Activated T-helper 2 cell treated with anti-CD3 and anti-CD28 coated beads, Interferon-gamma antibody, Interleukin-2, Interleukin-4, amounts not matched to agents 10 μg/mL and 5 μg/mL and 100 μg/mL, durations not matched to agents 14 hours and 24 hours and 36 hours (primary cell): ENCODE results near the gene RBBP8NL. TPM values are rescaled to one million over a fixed set of nuclear protein-coding genes. Genes with fewer than 3 reads are reported as not detected.
"Not testable (repeated sequence)": the region's sequence is repeated elsewhere in the genome, so short reads cannot be mapped to it uniquely, and the experiment has no call there.

Experiments
- DNase-seq: peaks from one replicate; pipeline ENCODE4 v3.0.0; 2021; ENCODE audit warnings: low spot score
- H3K27ac Mint-ChIP-seq: one replicate; pipeline ENCODE4 v1.8.0; 2021; ENCODE audit warnings: mixed read lengths
- H3K27me3 Mint-ChIP-seq: one replicate; pipeline ENCODE4 v1.8.0; 2021; ENCODE audit warnings: low read depth, mixed read lengths
- H3K36me3 Mint-ChIP-seq: one replicate; pipeline ENCODE4 v1.8.0; 2021; ENCODE audit warnings: low read depth, mixed read lengths
- H3K4me1 Mint-ChIP-seq: one replicate; pipeline ENCODE4 v1.8.0; 2021; ENCODE audit warnings: low read depth, mixed read lengths
- H3K4me3 Mint-ChIP-seq: one replicate; pipeline ENCODE4 v1.8.0; 2021; ENCODE audit warnings: low read depth, mild to moderate bottlenecking, moderate library complexity, mixed read lengths
- H3K9me3 Mint-ChIP-seq: one replicate; pipeline ENCODE4 v1.8.0; 2021; ENCODE audit warnings: mixed read lengths
- intact Hi-C: fragments of 100-400 bp; cut with micrococcal nuclease; formaldehyde crosslinking; loops from one replicate; pipeline ENCODE4 v1.15.1; 2023
- total RNA-seq: library from RNA; stranded (reverse); gene quantifications from 2 replicates; pipeline ENCODE4 v1.2.3, GENCODE V29; 2022

The RBBP8NL gene
- total RNA-seq, 1 donor from 2014 or later = not detected

- Mint-ChIP-seq H3K9me3 (no peaks in the 10 kb centered on the region), H3K27me3 (peaks cover 1% of the 10 kb centered on the region), H3K4me1 (no peaks in the 10 kb centered on the region), H3K36me3 (no peaks in the 10 kb centered on the region), H3K27ac (no peak overlapping the region), H3K4me3 (no peak overlapping the region)
- no peak for DNase-seq
- intact Hi-C loops = no loop called here
Measured at GRCh38 chr20:62428396-62429295, 1.3 kb upstream of the RBBP8NL start.

- H3K4me1 Mint-ChIP-seq = no peaks in the 10 kb centered on the region
- DNase-seq = no peak
- no peaks in the 10 kb centered on the region for H3K9me3 Mint-ChIP-seq
- H3K4me3 Mint-ChIP-seq = no peak overlapping the region
- H3K27ac Mint-ChIP-seq = no peak overlapping the region
- H3K36me3 Mint-ChIP-seq = no peaks in the 10 kb centered on the region
- no peaks in the 10 kb centered on the region for H3K27me3 Mint-ChIP-seq
- intact Hi-C loops = no loop called here
Measured at GRCh38 chr20:62428002-62428372, 648 bp upstream of the RBBP8NL start.

GRCh38 chr20:62426699-62427131 lies 624 bp downstream of the RBBP8NL start:
- H3K4me1 Mint-ChIP-seq = no peaks in the 10 kb centered on the region
- no peak for DNase-seq
- intact Hi-C loops = no loop called here
- H3K27ac Mint-ChIP-seq = no peak overlapping the region
- H3K27me3 Mint-ChIP-seq = no peaks in the 10 kb centered on the region
- H3K9me3 Mint-ChIP-seq = no peaks in the 10 kb centered on the region
- H3K36me3 Mint-ChIP-seq = no peaks in the 10 kb centered on the region
- H3K4me3 Mint-ChIP-seq = no peak overlapping the region

GRCh38 chr20:62426059-62426348 lies 1.3 kb downstream of the RBBP8NL start:
- not testable (repeated sequence) for H3K27me3 Mint-ChIP-seq

GRCh38 chr20:62425281-62426058 lies 1.9 kb downstream of the RBBP8NL start:
- intact Hi-C loops = no loop called here
- H3K36me3 Mint-ChIP-seq = no peaks in the 10 kb centered on the region
- no peaks in the 10 kb centered on the region for H3K9me3 Mint-ChIP-seq
- no peak overlapping the region for H3K4me3 Mint-ChIP-seq
- no peak for DNase-seq
- H3K4me1 Mint-ChIP-seq = no peaks in the 10 kb centered on the region
- H3K27ac Mint-ChIP-seq = no peak overlapping the region
- no peaks in the 10 kb centered on the region for H3K27me3 Mint-ChIP-seq

More at GRCh38 chr20:62426059-62426348, 1.3 kb downstream of the RBBP8NL start:
- intact Hi-C loops, H3K9me3 Mint-ChIP-seq, H3K4me3 Mint-ChIP-seq, H3K36me3 Mint-ChIP-seq, H3K4me1 Mint-ChIP-seq, DNase-seq, H3K27ac Mint-ChIP-seq: not testable (repeated sequence)

- DNase-seq = no peak
- no peak overlapping the region for H3K27ac Mint-ChIP-seq
- no peaks in the 10 kb centered on the region for H3K9me3 Mint-ChIP-seq
- H3K4me3 Mint-ChIP-seq = no peak overlapping the region
- no peaks in the 10 kb centered on the region for H3K4me1 Mint-ChIP-seq
- no peaks in the 10 kb centered on the region for H3K36me3 Mint-ChIP-seq
- H3K27me3 Mint-ChIP-seq = no peaks in the 10 kb centered on the region
- intact Hi-C loops = no loop called here
Measured at GRCh38 chr20:62424249-62425107, 2.9 kb downstream of the RBBP8NL start.

- no peak for DNase-seq
- Mint-ChIP-seq H3K9me3 (no peaks in the 10 kb centered on the region), H3K27me3 (no peaks in the 10 kb centered on the region), H3K27ac (no peak overlapping the region), H3K36me3 (no peaks in the 10 kb centered on the region), H3K4me3 (no peak overlapping the region), H3K4me1 (no peaks in the 10 kb centered on the region)
- intact Hi-C loops = no loop called here
Measured at GRCh38 chr20:62423326-62423706, 4.0 kb downstream of the RBBP8NL start.

- H3K4me3 Mint-ChIP-seq = no peak overlapping the region
- intact Hi-C loops = no loop called here
- no peaks in the 10 kb centered on the region for H3K9me3 Mint-ChIP-seq
- H3K27me3 Mint-ChIP-seq = no peaks in the 10 kb centered on the region
- H3K4me1 Mint-ChIP-seq = no peaks in the 10 kb centered on the region
- no peaks in the 10 kb centered on the region for H3K36me3 Mint-ChIP-seq
- H3K27ac Mint-ChIP-seq = no peak overlapping the region
- no peak for DNase-seq
Measured at GRCh38 chr20:62422636-62423325, 4.6 kb downstream of the RBBP8NL start.

GRCh38 chr20:62421716-62421990 lies 5.7 kb downstream of the RBBP8NL start:
- no peak for DNase-seq
- Mint-ChIP-seq H3K4me3 (no peak overlapping the region), H3K27me3 (no peaks in the 10 kb centered on the region), H3K36me3 (no peaks in the 10 kb centered on the region), H3K27ac (no peak overlapping the region), H3K4me1 (no peaks in the 10 kb centered on the region), H3K9me3 (no peaks in the 10 kb centered on the region)
- intact Hi-C loops = no loop called here

- no peaks in the 10 kb centered on the region for H3K9me3 Mint-ChIP-seq
- no peak overlapping the region for H3K27ac Mint-ChIP-seq
- no peak for DNase-seq
- H3K4me1 Mint-ChIP-seq = no peaks in the 10 kb centered on the region
- H3K36me3 Mint-ChIP-seq = no peaks in the 10 kb centered on the region
- no peak overlapping the region for H3K4me3 Mint-ChIP-seq
- intact Hi-C loops = no loop called here
- no peaks in the 10 kb centered on the region for H3K27me3 Mint-ChIP-seq
Measured at GRCh38 chr20:62420846-62421715, 6.3 kb downstream of the RBBP8NL start.

- no peak overlapping the region for H3K27ac Mint-ChIP-seq
- intact Hi-C loops = no loop called here
- no peaks in the 10 kb centered on the region for H3K4me1 Mint-ChIP-seq
- DNase-seq = no peak
- no peaks in the 10 kb centered on the region for H3K9me3 Mint-ChIP-seq
- H3K36me3 Mint-ChIP-seq = no peaks in the 10 kb centered on the region
- H3K4me3 Mint-ChIP-seq = no peak overlapping the region
- H3K27me3 Mint-ChIP-seq = no peaks in the 10 kb centered on the region
Measured at GRCh38 chr20:62419759-62420158, 7.6 kb downstream of the RBBP8NL start.
